Mesothelial cell of epicardium (in vitro differentiated cells): ENCODE results near the gene CCDC148. TPM values are rescaled to one million over a fixed set of nuclear protein-coding genes. Genes with fewer than 3 reads are reported as not detected.

ENCODE experiments used
- DNase-seq, 2 experiments: peaks; one replicate each; pipeline ENCODE4 v3.0.0; 2021; ENCODE audit warnings: low spot score in 2 of 2; ENCODE audit not compliant: unreplicated experiment in 2 of 2
- H3K27ac Mint-ChIP-seq: 2 replicates; pipeline ENCODE4 v1.8.0; 2021; ENCODE audit warnings: mixed read lengths
- H3K27me3 Mint-ChIP-seq: 2 replicates; pipeline ENCODE4 v1.8.0; 2021; ENCODE audit warnings: low read depth, mixed read lengths
- H3K36me3 Mint-ChIP-seq: 2 replicates; pipeline ENCODE4 v1.8.0; 2021; ENCODE audit warnings: mixed read lengths
- H3K4me1 Mint-ChIP-seq: 2 replicates; pipeline ENCODE4 v1.8.0; 2021; ENCODE audit warnings: mixed read lengths
- H3K4me3 Mint-ChIP-seq: 2 replicates; pipeline ENCODE4 v1.8.0; 2021; ENCODE audit warnings: mild to moderate bottlenecking, moderate library complexity, mixed read lengths
- H3K9me3 Mint-ChIP-seq: 2 replicates; pipeline ENCODE4 v1.8.0; 2021; ENCODE audit warnings: mixed read lengths
- total RNA-seq: library from RNA; stranded (reverse); gene quantifications from 3 replicates; pipeline ENCODE4 v1.2.1, GENCODE V29; 2021
- TF ChIP-seq, protein P1 (sequence below): fragments of 200-600 bp; sonication (generic); IDR thresholded peaks from one replicate; pipeline ENCODE4 v1.5.0; 2021; ENCODE audit warnings: antibody characterized with exemption; ENCODE audit not compliant: unreplicated experiment

Gene CCDC148
- total RNA-seq, 1 donor from 2014 or later = 3.1 TPM

GRCh38 chr2:158184556-158185343 is 271.8 kb downstream of the CCDC148 start:
- Mint-ChIP-seq H3K27me3 (no peaks in the 10 kb centered on the region), H3K9me3 (no peaks in the 10 kb centered on the region), H3K4me1 (peaks cover 11% of the 10 kb centered on the region), H3K36me3 (no peaks in the 10 kb centered on the region), H3K27ac (no peak overlapping the region), H3K4me3 (no peak overlapping the region)
- TF ChIP-seq, protein P1, sequence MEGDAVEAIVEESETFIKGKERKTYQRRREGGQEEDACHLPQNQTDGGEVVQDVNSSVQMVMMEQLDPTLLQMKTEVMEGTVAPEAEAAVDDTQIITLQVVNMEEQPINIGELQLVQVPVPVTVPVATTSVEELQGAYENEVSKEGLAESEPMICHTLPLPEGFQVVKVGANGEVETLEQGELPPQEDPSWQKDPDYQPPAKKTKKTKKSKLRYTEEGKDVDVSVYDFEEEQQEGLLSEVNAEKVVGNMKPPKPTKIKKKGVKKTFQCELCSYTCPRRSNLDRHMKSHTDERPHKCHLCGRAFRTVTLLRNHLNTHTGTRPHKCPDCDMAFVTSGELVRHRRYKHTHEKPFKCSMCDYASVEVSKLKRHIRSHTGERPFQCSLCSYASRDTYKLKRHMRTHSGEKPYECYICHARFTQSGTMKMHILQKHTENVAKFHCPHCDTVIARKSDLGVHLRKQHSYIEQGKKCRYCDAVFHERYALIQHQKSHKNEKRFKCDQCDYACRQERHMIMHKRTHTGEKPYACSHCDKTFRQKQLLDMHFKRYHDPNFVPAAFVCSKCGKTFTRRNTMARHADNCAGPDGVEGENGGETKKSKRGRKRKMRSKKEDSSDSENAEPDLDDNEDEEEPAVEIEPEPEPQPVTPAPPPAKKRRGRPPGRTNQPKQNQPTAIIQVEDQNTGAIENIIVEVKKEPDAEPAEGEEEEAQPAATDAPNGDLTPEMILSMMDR = no peak
- no peak for DNase-seq

DNA sequence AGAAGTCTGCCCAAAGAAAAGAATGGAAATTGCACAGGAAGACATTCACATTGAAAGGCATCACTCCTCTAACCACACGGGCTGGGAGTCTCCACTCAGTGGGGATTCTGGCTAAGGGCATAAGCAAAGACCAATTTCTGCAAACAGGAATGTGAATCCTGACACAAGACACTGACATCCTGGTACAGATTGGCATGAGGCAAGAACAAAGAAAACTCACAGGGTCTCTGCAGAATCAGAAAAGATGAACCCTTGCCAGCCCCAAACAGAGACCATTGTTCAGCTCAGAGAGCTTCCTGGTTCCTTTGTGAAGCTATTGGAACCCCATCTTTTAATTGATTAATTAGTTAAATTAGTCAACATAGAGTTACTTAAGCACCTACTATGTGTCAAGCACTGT is 272.6 kb downstream of the CCDC148 start:
- no peaks in the 10 kb centered on the region for H3K36me3 Mint-ChIP-seq
- no peaks in the 10 kb centered on the region for H3K27me3 Mint-ChIP-seq
- DNase-seq = no peak
- TF ChIP-seq, protein P1 = no peak
- no peaks in the 10 kb centered on the region for H3K9me3 Mint-ChIP-seq
- H3K4me1 Mint-ChIP-seq = peaks cover 12% of the 10 kb centered on the region
- no peak overlapping the region for H3K4me3 Mint-ChIP-seq
- no peak overlapping the region for H3K27ac Mint-ChIP-seq

DNA sequence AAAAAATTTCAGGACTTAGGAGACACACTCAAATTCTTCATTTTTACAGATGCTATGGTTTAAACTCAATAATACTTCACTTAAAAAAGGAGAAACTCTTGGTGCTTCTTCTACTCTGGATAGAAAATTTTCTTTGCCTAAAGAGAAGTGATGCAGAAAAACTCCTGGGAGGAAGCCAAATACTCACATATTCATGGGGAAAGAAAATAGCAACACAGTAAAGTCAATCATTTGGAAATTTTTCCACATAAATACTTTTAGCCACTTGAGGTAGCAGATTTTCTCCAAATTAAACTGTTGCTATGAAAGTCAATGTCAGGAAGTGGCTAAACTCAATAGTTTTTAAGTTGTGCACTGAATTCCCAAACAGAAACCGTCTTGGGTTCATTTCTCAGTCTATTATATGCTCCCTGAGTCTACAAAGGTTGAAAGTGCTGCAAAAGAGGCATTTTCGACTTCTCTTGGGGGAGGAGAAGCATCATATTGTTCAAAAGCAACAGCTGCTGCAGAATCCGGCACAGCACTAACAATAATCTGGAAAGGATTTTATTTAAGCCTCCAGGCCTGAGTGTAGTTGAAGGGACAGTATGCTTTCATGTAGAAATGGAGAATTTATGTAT is 273.8 kb downstream of the CCDC148 start:
- Mint-ChIP-seq H3K9me3 (no peaks in the 10 kb centered on the region), H3K4me1 (peaks cover 13% of the 10 kb centered on the region), H3K36me3 (no peaks in the 10 kb centered on the region)

GRCh38 chr2:158181171-158181570 is 275.4 kb downstream of the CCDC148 start:
- Mint-ChIP-seq H3K4me3 (no peak overlapping the region), H3K9me3 (no peaks in the 10 kb centered on the region), H3K4me1 (peaks cover 13% of the 10 kb centered on the region), H3K27ac (no peak overlapping the region), H3K36me3 (no peaks in the 10 kb centered on the region), H3K27me3 (no peaks in the 10 kb centered on the region)
- no peak for DNase-seq
- TF ChIP-seq, protein P1 = no peak

More for the DNA sequence above, 273.8 kb downstream of the CCDC148 start:
- no peak for DNase-seq
- no peak overlapping the region for H3K27ac Mint-ChIP-seq
- no peak overlapping the region for H3K4me3 Mint-ChIP-seq
- H3K27me3 Mint-ChIP-seq = no peaks in the 10 kb centered on the region
- TF ChIP-seq, protein P1 = no peak

- TF ChIP-seq, protein P1 = peak; percentile 36
- Mint-ChIP-seq H3K4me1 (peaks cover 13% of the 10 kb centered on the region), H3K27ac (no peak overlapping the region), H3K36me3 (no peaks in the 10 kb centered on the region), H3K4me3 (no peak overlapping the region), H3K9me3 (no peaks in the 10 kb centered on the region), H3K27me3 (no peaks in the 10 kb centered on the region)
- DNase-seq = no peak
Observed at GRCh38 chr2:158179660-158180059, 276.9 kb downstream of the CCDC148 start.
